ENCODE results near the gene BTLA.
"Not testable (repeated sequence)": the region's sequence is repeated elsewhere in the genome, so short reads cannot be mapped to it uniquely, and the experiment has no call there.

Gene BTLA

GRCh38 chr3:112498914-112499711 is at the start of gene BTLA:
Gene BTLA, minus strand, starts transcription at chr3:112499472. Its CDS starts 114 bp downstream, at chr3:112499358.
- no peak for DNase-seq (ENCODE audit: low read depth)

- no peak for DNase-seq (ENCODE audit: low read depth)
Observed at GRCh38 chr3:112546216-112546759, 47.0 kb upstream of the BTLA start.

- no peak for DNase-seq (ENCODE audit: low read depth)
Observed at GRCh38 chr3:112539825-112540650, 40.8 kb upstream of the BTLA start.

GRCh38 chr3:112531358-112531781 is 32.1 kb upstream of the BTLA start:
- DNase-seq (ENCODE audit: low read depth): no peak

- DNase-seq (ENCODE audit: low read depth): no peak
Observed at GRCh38 chr3:112530573-112530972, 31.3 kb upstream of the BTLA start.

GRCh38 chr3:112524127-112524526 is 24.9 kb upstream of the BTLA start:
- not testable (repeated sequence) for DNase-seq (ENCODE audit: low read depth)

GRCh38 chr3:112519424-112520001 is 20.2 kb upstream of the BTLA start:
- no peak for DNase-seq (ENCODE audit: low read depth)

GRCh38 chr3:112518970-112519369 is 19.7 kb upstream of the BTLA start:
- DNase-seq (ENCODE audit: low read depth): not testable (repeated sequence)

- DNase-seq (ENCODE audit: low read depth): no peak
Observed at GRCh38 chr3:112514527-112515128, 15.4 kb upstream of the BTLA start.

GRCh38 chr3:112512320-112512719 is 13.0 kb upstream of the BTLA start:
- DNase-seq (ENCODE audit: low read depth): no peak

- no peak for DNase-seq (ENCODE audit: low read depth)
Observed at GRCh38 chr3:112508860-112509259, 9.6 kb upstream of the BTLA start.

- no peak for DNase-seq (ENCODE audit: low read depth)
Observed at GRCh38 chr3:112508261-112508660, 9.0 kb upstream of the BTLA start.

GRCh38 chr3:112505907-112506306 is 6.6 kb upstream of the BTLA start:
- no peak for DNase-seq (ENCODE audit: low read depth)

GRCh38 chr3:112504123-112504522 is 4.9 kb upstream of the BTLA start:
- no peak for DNase-seq (ENCODE audit: low read depth)

- no peak for DNase-seq (ENCODE audit: low read depth)
Observed at GRCh38 chr3:112503304-112503972, 4.2 kb upstream of the BTLA start.

- DNase-seq (ENCODE audit: low read depth): no peak
Observed at GRCh38 chr3:112500621-112501020, 1.3 kb upstream of the BTLA start.

GRCh38 chr3:112497897-112498548 is 1.2 kb downstream of the BTLA start:
- DNase-seq (ENCODE audit: low read depth): no peak

GRCh38 chr3:112496366-112497067 is 2.8 kb downstream of the BTLA start:
- no peak for DNase-seq (ENCODE audit: low read depth)

GRCh38 chr3:112494448-112494767 is 4.9 kb downstream of the BTLA start:
- DNase-seq (ENCODE audit: low read depth): not testable (repeated sequence)

- DNase-seq (ENCODE audit: low read depth): no peak
Observed at GRCh38 chr3:112492124-112492523, 7.1 kb downstream of the BTLA start.

Measured in stimulated activated CD8-positive, alpha-beta memory T cell treated with anti-CD3 and anti-CD28 coated beads, Interleukin-4, amount 100 ng/mL, for 24 hours (primary cell).